Fibroblast of pulmonary artery (primary cell): ENCODE results near the gene SLC2A2.
A peak's percentile ranks its signal among the peaks of the same experiment; 100 is the strongest.

Experiments
- DNase-seq: peaks from one replicate; pipeline ENCODE4 v3.0.0-alpha.2; 2010; ENCODE audit warnings: low read depth
- H3K4me3 ChIP-seq: replicated peaks from 2 replicates; pipeline ENCODE4 v1.5.1; 2011; ENCODE audit warnings: low read depth, mild to moderate bottlenecking, control low read depth, low read length, moderate library complexity
- CTCF ChIP-seq: IDR thresholded peaks from 2 replicates; pipeline ENCODE4 v1.5.1; 2011; ENCODE audit warnings: mild to moderate bottlenecking, control low read depth, low read length, inconsistent platforms; ENCODE audit errors: missing control alignments

The SLC2A2 gene

GRCh38 chr3:171001957-171002694, 24.4 kb downstream of the SLC2A2 start:
- no peak overlapping the region for H3K4me3 ChIP-seq
- no peak for TF ChIP-seq CTCF
- peak; percentile 31 for DNase-seq

DNA sequence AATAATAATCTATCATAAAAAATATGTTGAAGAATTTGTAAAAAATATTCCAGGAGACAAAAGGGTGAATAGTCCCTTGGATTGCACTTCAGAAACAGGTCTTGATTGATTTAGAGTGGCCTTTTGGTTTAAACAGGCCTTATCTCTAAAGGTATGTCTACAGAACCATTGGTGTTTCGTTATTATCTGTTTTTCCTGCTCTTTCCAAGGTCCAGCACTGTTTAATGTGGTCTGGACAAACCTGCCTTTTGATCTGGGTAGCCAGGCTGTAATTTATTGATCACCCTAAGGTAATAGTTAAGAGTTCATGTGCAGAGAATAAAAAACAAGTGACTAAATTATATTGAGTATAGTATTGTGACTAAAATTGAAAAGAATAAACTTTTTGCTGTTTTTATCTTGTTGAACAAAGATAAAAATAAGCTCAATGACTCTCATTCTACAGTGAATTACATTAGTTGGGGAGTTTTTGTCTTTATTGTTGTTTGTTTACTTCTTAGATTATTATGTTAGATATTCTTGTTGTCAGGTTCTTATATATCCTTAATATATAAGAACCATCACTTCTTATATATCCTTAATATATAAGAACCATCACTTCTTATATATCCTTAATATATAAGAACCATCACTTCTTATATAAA, 25.1 kb downstream of the SLC2A2 start:
- no peak overlapping the region for H3K4me3 ChIP-seq
- no peak for DNase-seq
- TF ChIP-seq CTCF, result no peak

DNA sequence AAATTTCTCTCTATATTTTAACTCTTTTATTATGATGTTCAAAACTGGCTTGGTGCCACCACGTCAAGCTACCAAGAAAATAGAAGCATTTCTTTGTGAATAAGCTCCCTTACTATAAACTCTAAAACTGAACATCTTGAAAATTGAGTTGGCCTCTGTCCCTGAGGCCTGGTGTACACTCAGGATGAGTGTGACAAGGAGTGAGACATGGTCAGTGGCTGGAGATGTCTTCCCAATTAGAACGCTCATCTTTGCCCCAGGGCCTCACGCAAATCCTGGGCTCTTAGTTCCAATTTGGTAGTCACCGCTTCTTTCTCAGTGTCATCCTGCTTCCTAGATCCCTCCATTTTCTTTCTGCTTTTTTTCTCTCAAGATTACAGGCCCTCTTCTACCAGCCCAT, 26.2 kb downstream of the SLC2A2 start:
- peak; percentile 21 for DNase-seq
- H3K4me3 ChIP-seq, result no peak overlapping the region
- no peak for TF ChIP-seq CTCF

DNA sequence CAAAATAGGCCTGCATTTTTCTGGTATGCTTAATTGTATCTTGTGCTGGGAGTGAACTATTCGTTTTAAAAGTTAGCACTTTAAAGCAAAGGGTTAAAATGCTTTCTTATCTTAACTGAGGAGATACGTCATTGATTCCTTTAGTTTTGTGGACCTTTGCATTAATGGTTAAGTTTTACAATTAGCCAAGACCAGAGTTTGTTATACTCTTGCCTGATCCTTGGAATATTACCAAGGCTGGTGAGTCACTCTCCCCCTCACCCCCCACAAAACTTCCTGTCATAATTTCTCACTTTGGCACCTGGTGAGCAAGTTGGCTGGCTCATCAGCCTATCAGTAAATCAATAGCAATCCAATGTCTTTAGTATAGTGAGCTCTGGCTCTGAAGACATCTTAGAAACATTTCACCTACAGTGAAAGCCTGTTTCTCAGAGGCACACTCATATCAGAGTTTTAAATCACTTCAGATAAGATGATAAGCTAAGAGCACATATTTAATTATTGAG, 26.7 kb downstream of the SLC2A2 start:
- DNase-seq, result peak; percentile 79
- no peak for TF ChIP-seq CTCF
- no peak overlapping the region for H3K4me3 ChIP-seq

- peak; percentile 45 for DNase-seq
- TF ChIP-seq CTCF, result no peak
These were observed 28.3 kb downstream of the SLC2A2 start for GRCh38 chr3:170997961-170998913.

GRCh38 chr3:170992854-170993253, 33.7 kb downstream of the SLC2A2 start:
- TF ChIP-seq CTCF, result no peak
- no peak overlapping the region for H3K4me3 ChIP-seq
- DNase-seq, result no peak

More at GRCh38 chr3:170997961-170998913, 28.3 kb downstream of the SLC2A2 start:
- H3K4me3 ChIP-seq, result no peak overlapping the region
